22Rv1 (cell line): ENCODE results near the gene IL12A.

Experiments used
- H3K27ac ChIP-seq: fragments of 450-650 bp; 2 replicates; pipeline ENCODE4 v1.5.1; 2017
- CTCF ChIP-seq: fragments of 450-650 bp; IDR thresholded peaks from 2 replicates; pipeline ENCODE4 v1.5.1; 2017; ENCODE audit warnings: mild to moderate bottlenecking
- ZFX ChIP-seq: fragments of 450-650 bp; IDR thresholded peaks from 2 replicates; pipeline ENCODE4 v1.6.1; 2017; ENCODE audit warnings: antibody characterized with exemption, borderline replicate concordance

Gene IL12A

GRCh38 chr3:160016972-160017371, 28.3 kb downstream of the IL12A start:
- no peak overlapping the region for H3K27ac ChIP-seq
- TF ChIP-seq ZFX (no peak), CTCF (no peak)

GRCh38 chr3:160018959-160019358, 30.3 kb downstream of the IL12A start:
- H3K27ac ChIP-seq = no peak overlapping the region
- TF ChIP-seq CTCF = no peak
- TF ChIP-seq ZFX = no peak

- H3K27ac ChIP-seq = no peak overlapping the region
- TF ChIP-seq CTCF (no peak), ZFX (no peak)
These were observed 31.5 kb downstream of the IL12A start for GRCh38 chr3:160020057-160020711.

- TF ChIP-seq CTCF (no peak), ZFX (no peak)
- H3K27ac ChIP-seq = no peak overlapping the region
These were observed 33.4 kb downstream of the IL12A start for GRCh38 chr3:160022068-160022467.

- H3K27ac ChIP-seq = no peak overlapping the region
- TF ChIP-seq ZFX (no peak), CTCF (no peak)
These were observed 34.8 kb downstream of the IL12A start for GRCh38 chr3:160023476-160023875.

GRCh38 chr3:160027541-160028195, 39.0 kb downstream of the IL12A start:
- H3K27ac ChIP-seq = no peak overlapping the region

More at GRCh38 chr3:160027541-160028195, 39.0 kb downstream of the IL12A start:
- TF ChIP-seq ZFX = no peak
- TF ChIP-seq CTCF = no peak
